ENCODE data around the gene ASCC2.

Gene ASCC2

GRCh38 chr22:29817724-29818123, 20.4 kb downstream of the ASCC2 start:
- DNase-seq (ENCODE audit: low read depth), result peak; percentile 11
- no peak for TF ChIP-seq CTCF (conservative IDR thresholded peaks at IDR 0.05; ENCODE audit: low read length)
- no peak overlapping the region for H3K4me3 ChIP-seq (ENCODE audit: low read length)

GRCh38 chr22:29816980-29817379, 21.1 kb downstream of the ASCC2 start:
- no peak for DNase-seq (ENCODE audit: low read depth)
- TF ChIP-seq CTCF (conservative IDR thresholded peaks at IDR 0.05; ENCODE audit: low read length), result no peak; the same call in 1 of the 2 replicates
- no peak overlapping the region for H3K4me3 ChIP-seq (ENCODE audit: low read length)

GRCh38 chr22:29816539-29816938, 21.5 kb downstream of the ASCC2 start:
- no peak overlapping the region for H3K4me3 ChIP-seq (ENCODE audit: low read length)
- no peak for TF ChIP-seq CTCF (conservative IDR thresholded peaks at IDR 0.05; ENCODE audit: low read length)
- peak; percentile 7 for DNase-seq (ENCODE audit: low read depth)

- peak; percentile 21 for DNase-seq (ENCODE audit: low read depth)
- TF ChIP-seq CTCF (conservative IDR thresholded peaks at IDR 0.05; ENCODE audit: low read length), result no peak
- no peak overlapping the region for H3K4me3 ChIP-seq (ENCODE audit: low read length)
Measured at GRCh38 chr22:29816128-29816527, 21.9 kb downstream of the ASCC2 start.

GRCh38 chr22:29815580-29815979, 22.5 kb downstream of the ASCC2 start:
- TF ChIP-seq CTCF (conservative IDR thresholded peaks at IDR 0.05; ENCODE audit: low read length), result no peak
- no peak for DNase-seq (ENCODE audit: low read depth)
- no peak overlapping the region for H3K4me3 ChIP-seq (ENCODE audit: low read length)

GRCh38 chr22:29814003-29814402, 24.1 kb downstream of the ASCC2 start:
- TF ChIP-seq CTCF (conservative IDR thresholded peaks at IDR 0.05; ENCODE audit: low read length), result no peak
- H3K4me3 ChIP-seq (ENCODE audit: low read length), result no peak overlapping the region
- no peak for DNase-seq (ENCODE audit: low read depth)

- no peak overlapping the region for H3K4me3 ChIP-seq (ENCODE audit: low read length)
- TF ChIP-seq CTCF (conservative IDR thresholded peaks at IDR 0.05; ENCODE audit: low read length), result no peak
- DNase-seq (ENCODE audit: low read depth), result no peak
Measured at GRCh38 chr22:29813563-29813962, 24.5 kb downstream of the ASCC2 start.

Measured in AG10803 (cell line).